Heart right ventricle (tissue), 16 donors: ENCODE results near the gene APC2. TPM values are rescaled to one million over a fixed set of nuclear protein-coding genes. Genes with fewer than 3 reads are reported as not detected.

Source experiments
- ATAC-seq, 8 donors: fragments of 200-7000 bp; cut with Tn5 transposase; one replicate each; pipeline ENCODE4 v1.9.1; 2020; ENCODE audit warnings: mild to moderate bottlenecking in 8 of 8, moderate library complexity in 8 of 8, moderate number of reproducible peaks in 1 of 8
- DNase-seq, 2 donors: peaks; one replicate each; pipeline ENCODE4 v3.0.0-alpha.2; 2020
- H3K27ac ChIP-seq, 10 donors: fragments of 200-600 bp; sonication (generic) in 2 of 10; one replicate each; pipeline versions ENCODE4 v1.5.0 to v1.8.0; 2020 to 2022; ENCODE audit warnings: mild to moderate bottlenecking in 3 of 10
- H3K27me3 ChIP-seq, 7 donors: fragments of 200-600 bp; one replicate each; pipeline ENCODE4 v1.8.0; 2021 to 2022; ENCODE audit warnings: mild to moderate bottlenecking in 2 of 7
- H3K36me3 ChIP-seq, 9 donors: fragments of 200-600 bp; sonication (generic) in 1 of 9; one replicate each; pipeline versions ENCODE4 v1.5.0 to v1.8.0; 2020 to 2022; ENCODE audit warnings: mild to moderate bottlenecking in 2 of 9
- H3K4me1 ChIP-seq, 9 donors: fragments of 200-600 bp; sonication (generic) in 1 of 9; one replicate each; pipeline versions ENCODE4 v1.5.0 to v1.8.0; 2020 to 2022; ENCODE audit warnings: mild to moderate bottlenecking in 4 of 9
- H3K4me3 ChIP-seq, 10 donors: fragments of 200-600 bp; sonication (generic) in 2 of 10; one replicate each; pipeline versions ENCODE4 v1.5.0 to v1.8.0; 2020 to 2022; ENCODE audit warnings: mild to moderate bottlenecking in 7 of 10, moderate library complexity in 2 of 10
- H3K9me3 ChIP-seq, 11 donors: fragments of 200-600 bp in 10 of 11; sonication (generic) in 2 of 11; one replicate each; pipeline versions ENCODE4 v1.5.0 to v1.8.0; 2013 to 2022; ENCODE audit warnings: mild to moderate bottlenecking in 2 of 11, control low read depth in 1 of 11, moderate library complexity in 1 of 11
- CTCF ChIP-seq, 9 donors: fragments of 200-600 bp; sonication (generic) in 2 of 9; IDR thresholded peaks; one replicate each; pipeline versions ENCODE4 v1.5.0 to v1.8.0; 2021 to 2022; ENCODE audit warnings: antibody characterized with exemption in 9 of 9, mild to moderate bottlenecking in 5 of 9, moderate library complexity in 1 of 9
- WGBS, 2 donors: extraction: QIAGEN DNeasy Blood & Tissue Kit; methylation state at CpG; one replicate each; pipeline ENCODE4 v1.1.7; 2013; ENCODE audit warnings: inconsistent platforms in 1 of 2; 5-methylcytosine and 5-hydroxymethylcytosine counted together
- intact Hi-C, 10 donors: fragments of 100-400 bp; cut with DNase I; formaldehyde crosslinking; loops; one replicate each; pipeline versions ENCODE4 v1.11.1 to v1.14.2; 2022
- polyA plus RNA-seq, 2 donors: library from polyadenylated mRNA; stranded (reverse); fragments of 200-250 nt; gene quantifications; one replicate each; pipeline ENCODE4 v1.2.3, GENCODE V29; 2013
- total RNA-seq, 10 donors: library from RNA; stranded (reverse); fragmentation: NEBNext Ultra II Directional in 3 of 10; extraction: Animal tissue kit (Norgen Biotek cat#: 25700) in 3 of 10; gene quantifications; one replicate each; pipeline versions ENCODE4 v1.2.1 to v1.2.4, GENCODE V29; 2021 to 2023
- donor health status: Arrhythmogenic right ventricular cardiomyopathy.
- donor health status: ischemic (EF 13 %, LVEDD 7.1; RV severe dilation, severe dysfunction).
- donor health status: healthy with polysubstance abuse.
- donor health status: DM: no; HTN: yes; CAD: no.
- donor health status: DM: no; HTN: no; CAD: no.
- donor health status: ischemic (EF 25% LVEDD 6.9; RV normal size, moderate dysfunction).
- donor health status: ischemic (EF 25% LVEDD 5.7; RV mildly dilated, moderate dysfunction).
- donor health status: healthy.
- donor health status: DM: yes; HTN: yes; CAD: no.
- donor health status: Ischemic cardiomyopathy.
- donor health status: ischemic (EF 35%, LVEDD 5.7; RV mildly dilated, moderate dysfunction).
- donor health status: nonischemic (EF 11% LVEDD 7.7; RV severe dilation, severe dysfunction).
- donor health status: DM: yes; HTN: yes; CAD: no.
- donor health status: PGD.
- donor health status: ischemic (EF 29% LVEDD 5.4; RV normal size, mild dysfunction).
- donor health status: nonischemic (EF 23%, LVEDD 6.1; RV moderate dilation, normal function).

Gene APC2
- total and polyA plus RNA-seq, 12 donors: 0.02 to 0.23 (median 0.09) TPM; not detected in 1

- peaks cover 0 to 26% (median 12%) of the 10 kb centered on the region in 9 donors for H3K4me1 ChIP-seq
- no peak for TF ChIP-seq CTCF (IDR thresholded peaks at IDR 0.05)
- DNase-seq: no peak
- intact Hi-C loops: no loop called here
- H3K9me3 ChIP-seq: no peaks in the 10 kb centered on the region
- no peak overlapping the region for H3K27ac ChIP-seq
- no peaks in the 10 kb centered on the region for H3K27me3 ChIP-seq
- ATAC-seq: no peak
- H3K4me3 ChIP-seq: no peak overlapping the region
- WGBS, 2 donors: 89 to 92% methylated on average over 24 of the region's 24 CpGs
- H3K36me3 ChIP-seq: peaks cover 0 to 93% (median 56%) of the 10 kb centered on the region in 9 donors
Observed at GRCh38 chr19:1431759-1432506, 18.0 kb upstream of the APC2 start.

GRCh38 chr19:1432507-1432887 is 17.4 kb upstream of the APC2 start:
- Histone ChIP-seq H3K27ac (no peak overlapping the region), H3K27me3 (no peaks in the 10 kb centered on the region), H3K36me3 (peaks cover 0 to 88% (median 56%) of the 10 kb centered on the region in 9 donors), H3K9me3 (no peaks in the 10 kb centered on the region), H3K4me3 (no peak overlapping the region), H3K4me1 (peaks cover under 1 to 23% (median 11%) of the 10 kb centered on the region in 9 donors)
- 92 to 93% methylated on average over 16 of the region's 16 CpGs for WGBS, 2 donors
- no peak for TF ChIP-seq CTCF (IDR thresholded peaks at IDR 0.05)
- DNase-seq (no peak), ATAC-seq (no peak)
- intact Hi-C loops: no loop called here

- Histone ChIP-seq H3K36me3 (peaks cover 0 to 79% (median 48%) of the 10 kb centered on the region in 9 donors), H3K4me3 (no peak overlapping the region), H3K27me3 (no peaks in the 10 kb centered on the region), H3K4me1 (peaks cover 4 to 29% (median 16%) of the 10 kb centered on the region in 9 donors), H3K9me3 (no peaks in the 10 kb centered on the region), H3K27ac (no peak overlapping the region)
- DNase-seq: no peak
- WGBS, 2 donors: 89% methylated on average over 42 to 47 of the region's 47 CpGs
- no peak for TF ChIP-seq CTCF (IDR thresholded peaks at IDR 0.05)
- intact Hi-C loops: no loop called here
- ATAC-seq: no peak
Observed at GRCh38 chr19:1433119-1434039, 16.5 kb upstream of the APC2 start.

GRCh38 chr19:1434040-1434366 is 15.9 kb upstream of the APC2 start:
- peaks cover 0 to 73% (median 48%) of the 10 kb centered on the region in 9 donors for H3K36me3 ChIP-seq
- peaks cover 0 to 26% (median 19%) of the 10 kb centered on the region in 9 donors for H3K4me1 ChIP-seq
- H3K27me3 ChIP-seq: no peaks in the 10 kb centered on the region

More at GRCh38 chr19:1434040-1434366, 15.9 kb upstream of the APC2 start:
- ATAC-seq: no peak
- WGBS, 2 donors: 91 to 92% methylated on average over 17 of the region's 17 CpGs
- intact Hi-C loops: no loop called here
- DNase-seq: no peak
- Histone ChIP-seq H3K4me3 (no peak overlapping the region), H3K9me3 (no peaks in the 10 kb centered on the region), H3K27ac (no peak overlapping the region)
- no peak for TF ChIP-seq CTCF (IDR thresholded peaks at IDR 0.05)
